ENCODE data around the gene CAVIN3.

- TF ChIP-seq CTCF (IDR thresholded peaks at IDR 0.05) (no peak), POLR2A (IDR thresholded peaks at IDR 0.05; ENCODE audit: low read depth) (no peak), POLR2AphosphoS5 (IDR thresholded peaks at IDR 0.05) (no peak), EP300 (IDR thresholded peaks at IDR 0.05) (no peak)
Observed at GRCh38 chr11:6350486-6350885, 30.2 kb upstream of the CAVIN3 start.
